Ishikawa (cell line): Measurements from ENCODE around the gene PTCD3.

Experiments used
- CEBPB ChIP-seq: IDR thresholded peaks from 2 replicates; pipeline ENCODE4 v1.6.1; 2012
- CREB1 ChIP-seq: IDR thresholded peaks from 2 replicates; pipeline ENCODE4 v1.6.1; 2012; ENCODE audit warnings: low read depth
- EGR1 ChIP-seq: IDR thresholded peaks from 2 replicates; pipeline ENCODE4 v1.6.1; 2012
- EP300 ChIP-seq: IDR thresholded peaks from 2 replicates; pipeline ENCODE4 v1.6.1; 2012; ENCODE audit warnings: borderline replicate concordance
- REST ChIP-seq: IDR thresholded peaks from 2 replicates; pipeline ENCODE4 v1.6.1; 2012; ENCODE audit warnings: low read depth, mild to moderate bottlenecking
- TAF1 ChIP-seq: IDR thresholded peaks from 2 replicates; pipeline ENCODE4 v1.6.1; 2012; ENCODE audit warnings: low read depth, mild to moderate bottlenecking
- TEAD4 ChIP-seq: IDR thresholded peaks from 2 replicates; pipeline ENCODE4 v1.6.1; 2012
- ZBTB7A ChIP-seq: IDR thresholded peaks from 2 replicates; pipeline ENCODE4 v1.6.1; 2012; ENCODE audit warnings: low read depth

- TF ChIP-seq EGR1 = no peak
- TF ChIP-seq TEAD4 = no peak
- TF ChIP-seq TAF1 = no peak
- TF ChIP-seq CREB1 = no peak
- no peak for TF ChIP-seq REST
- no peak for TF ChIP-seq EP300
- TF ChIP-seq CEBPB = no peak
- no peak for TF ChIP-seq ZBTB7A
Observed at GRCh38 chr2:86160156-86160952, 54.3 kb downstream of the PTCD3 start.
